ENCODE results near the gene VASP. TPM values are rescaled to one million over a fixed set of nuclear protein-coding genes. Genes with fewer than 3 reads are reported as not detected.

The VASP gene
- total and polyA plus RNA-seq, 2 of the 4 experiments (the other 2 are of a cell fraction): 61.1 to 88.8 TPM

DNA sequence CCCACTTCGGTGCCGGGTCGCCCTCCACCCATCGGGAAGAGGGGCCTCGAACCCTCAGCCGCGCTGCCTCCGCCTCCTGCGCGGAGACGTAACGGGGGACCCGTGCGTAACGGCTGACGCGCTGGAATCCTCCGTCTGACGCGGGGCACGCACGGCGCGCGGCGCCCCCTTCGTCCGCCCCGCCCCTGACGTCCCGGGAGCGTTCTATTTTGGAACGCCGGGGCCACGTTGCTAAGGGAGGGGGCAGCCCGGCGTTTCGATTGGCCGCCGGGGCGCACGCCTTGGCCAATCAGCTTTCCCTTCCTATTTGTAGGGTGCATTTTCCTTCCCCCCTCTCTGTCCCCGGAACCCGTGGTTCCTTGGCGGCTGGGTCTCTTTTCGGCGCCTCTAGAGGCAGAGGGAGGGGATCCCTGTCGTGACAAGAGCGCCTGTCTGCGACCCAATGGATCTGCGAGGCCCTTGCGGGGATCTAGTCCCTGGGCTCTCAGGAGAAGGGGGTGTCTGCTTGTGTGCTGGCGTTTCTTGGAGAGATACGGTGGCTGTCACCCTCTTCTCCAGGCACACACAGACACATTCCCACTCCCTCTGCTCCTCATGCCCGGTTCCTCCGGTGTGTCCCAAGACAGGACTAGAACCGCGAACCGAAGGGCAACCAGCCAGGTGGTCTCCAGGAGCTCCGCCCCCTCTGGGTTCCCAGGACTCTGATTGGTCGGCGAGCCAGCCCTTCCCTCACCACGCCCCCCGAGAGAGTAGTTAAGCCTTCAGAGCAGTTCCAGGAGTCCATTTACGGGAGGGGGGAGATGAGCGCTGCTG, 37.9 kb upstream of the VASP start:
- Histone ChIP-seq H3K36me3 (ENCODE audit: control insufficient read depth, insufficient read depth, low read length) (no peaks in the 10 kb centered on the region), H4K91ac (ENCODE audit: insufficient read depth, low read depth, low read length) (no peak overlapping the region; the same call in 1 of the 2 replicates), H2BK120ac (ENCODE audit: low read depth, low read length) (no peak overlapping the region), H3K9me1 (ENCODE audit: insufficient read depth, low read length) (peaks cover 3% of the 10 kb centered on the region; the same call in 1 of the 2 replicates), H2AFZ (replicated peaks; ENCODE audit: low read length, poor library complexity) (peak overlapping the region; percentile 97), H2BK5ac (ENCODE audit: low read depth, low read length, poor library complexity, severe bottlenecking) (peak overlapping the region; percentile 28), H4K5ac (ENCODE audit: low read depth, low read length) (peak overlapping the region; percentile 13; the same call in 1 of the 2 replicates), H3K9me3 (ENCODE audit: control insufficient read depth, insufficient read depth, low read length) (no peaks in the 10 kb centered on the region), H3K23ac (ENCODE audit: low read depth, low read length) (no peak overlapping the region), H2BK20ac (ENCODE audit: low read depth, low read length) (no peak overlapping the region), H3K4me2 (ENCODE audit: low read depth, low read length) (peak overlapping the region; percentile 90), H2AK5ac (ENCODE audit: low read depth, low read length) (no peak overlapping the region; the same call in 1 of the 2 replicates), H3K4me3 (ENCODE audit: insufficient read depth, low read depth, low read length) (peak overlapping the region; percentile 76), H2BK15ac (ENCODE audit: low read depth, low read length) (no peak overlapping the region), H2AK9ac (replicated peaks; ENCODE audit: low read depth, low read length, poor library complexity) (peak overlapping the region; percentile 80), H3K56ac (ENCODE audit: extremely low read depth, insufficient read depth, low read length) (0 out of 2 replicates have a peak overlapping the region, but pooled peaks have one; percentile 16), H4K8ac (ENCODE audit: low read depth in 2 of 2, low read length in 2 of 2) (peak overlapping the region; percentile 5 to 63; a peak in 1 of 4 replicates), H3K18ac (ENCODE audit: low read depth, low read length) (0 out of 2 replicates have a peak overlapping the region, but pooled peaks have one; percentile 4), H3K9ac (ENCODE audit: low read depth, low read length) (peak overlapping the region; percentile 67), H3K79me1 (ENCODE audit: low read depth in 1 of 2, low read length in 2 of 2) (peaks cover 0 to 24% of the 10 kb centered on the region in 2 experiments; a peak in 2 of 4 replicates), H4K20me1 (ENCODE audit: insufficient read depth, low read length) (peaks cover 15% of the 10 kb centered on the region; the same call in 1 of the 2 replicates), H3K14ac (replicated peaks; ENCODE audit: low read depth, low read length) (0 out of 2 replicates have a peak overlapping the region, but pooled peaks have one; percentile 8), H3K27me3 (ENCODE audit: control insufficient read depth, insufficient read depth, low read length) (no peaks in the 10 kb centered on the region), H3K27ac (ENCODE audit: insufficient read depth, low read length) (peak overlapping the region; percentile 53), H3K4me1 (ENCODE audit: control insufficient read depth, insufficient read depth, low read length) (peaks cover 13% of the 10 kb centered on the region), H3K4ac (ENCODE audit: low read depth, low read length) (0 out of 2 replicates have a peak overlapping the region, but pooled peaks have one; percentile 1)
- CTCF ChIA-PET: interaction anchor here (1.3 to 1.5 kb wide), 3 partner anchors 9 to 30 kb away, joined by 7 to 12 read pairs (median 9); no protein-coding TSS in a partner anchor
- 0% methylated on average over 28 of the region's 66 CpGs; no CpG with 5 or more reads in 1 of the 2 experiments for WGBS, 2 experiments (ENCODE audit: extremely low coverage in 2 of 2, insufficient read length in 1 of 2)
- no TSS peak for BruUV-seq (replicated peaks)
- ATAC-seq (ENCODE audit: low read depth) (peak; percentile 90), DNase-seq (peak; percentile 92)
- in situ Hi-C loops (cut with MboI; ENCODE audit: low sequenced_read_pairs) (no loop called here), dilution Hi-C loops (cut with HindIII; ENCODE audit: low sequenced_read_pairs, unreplicated experiment) (no loop called here), intact Hi-C loops (cut with micrococcal nuclease) (no loop called here)
- TF ChIP-seq USF2 (IDR thresholded peaks at IDR 0.05; ENCODE audit: low read depth, low read length): peak; percentile 3; the same call in 1 of the 2 replicates
- no peak for TF ChIP-seq SMC3 (IDR thresholded peaks at IDR 0.05; ENCODE audit: low read depth, low read length)
- no peak for TF ChIP-seq CHD1 (IDR thresholded peaks at IDR 0.05; ENCODE audit: low read depth, low read length)
- no peak; the same call in 1 of the 2 replicates for TF ChIP-seq NFE2L2 (IDR thresholded peaks at IDR 0.05; ENCODE audit: low read depth, low read length)
- no peak for TF ChIP-seq ELK1 (IDR thresholded peaks at IDR 0.05; ENCODE audit: borderline replicate concordance, low read depth, low read length)
- no peak for TF ChIP-seq RCOR1 (IDR thresholded peaks at IDR 0.05; ENCODE audit: insufficient replicate concordance, low read length)
- TF ChIP-seq FOS (IDR thresholded peaks at IDR 0.05; ENCODE audit: low read depth, low read length): 0 out of 2 replicates have a peak, but pooled peaks have one; percentile 2
- no peak for TF ChIP-seq RFX5 (IDR thresholded peaks at IDR 0.05; ENCODE audit: low read depth, low read length)
- no peak for TF ChIP-seq CTCF (conservative IDR thresholded peaks at IDR 0.05; ENCODE audit: low read depth, low read length)
- TF ChIP-seq MAFK (IDR thresholded peaks at IDR 0.05; ENCODE audit: low read depth, low read length): no peak
- POLR2A ChIA-PET (ENCODE audit: unreplicated experiment): interaction anchor here (0.9 kb wide), 1 partner anchor 10 kb away, joined by 3 read pairs; no protein-coding TSS in a partner anchor

Measured in IMR-90 (cell line).